Spinal cord (tissue), 10 donors: ENCODE data around the gene SCN3A. TPM values are rescaled to one million over a fixed set of nuclear protein-coding genes. Genes with fewer than 3 reads are reported as not detected.

Experiments
- DNase-seq, 6 donors: peaks; one replicate each; pipeline versions ENCODE4 v3.0.0 to v3.0.0-alpha.2; 2013 to 2015; ENCODE audit warnings: low spot score in 6 of 6, low read depth in 4 of 6
- H3K27ac ChIP-seq: one replicate; pipeline ENCODE4 v1.5.1; 2013; ENCODE audit warnings: low read depth, low read length, control low read depth
- H3K27me3 ChIP-seq: one replicate; pipeline ENCODE4 v1.6.1; 2013; ENCODE audit warnings: low read length; ENCODE audit not compliant: control insufficient read depth, insufficient read depth
- H3K36me3 ChIP-seq: one replicate; pipeline ENCODE4 v1.6.1; 2013; ENCODE audit warnings: low read length; ENCODE audit not compliant: control insufficient read depth, insufficient read depth
- H3K4me1 ChIP-seq: one replicate; pipeline ENCODE4 v1.6.1; 2013; ENCODE audit warnings: low read length; ENCODE audit not compliant: control insufficient read depth, insufficient read depth
- H3K4me3 ChIP-seq: one replicate; pipeline ENCODE4 v1.5.1; 2013; ENCODE audit warnings: low read depth, low read length, control low read depth
- H3K9me3 ChIP-seq: one replicate; pipeline ENCODE4 v1.6.1; 2013; ENCODE audit warnings: low read length; ENCODE audit not compliant: control insufficient read depth, insufficient read depth
- WGBS: methylation state at CpG from one replicate; pipeline ENCODE4 v1.1.5; 2013; ENCODE audit warnings: missing lambda C conversion rate; ENCODE audit not compliant: insufficient coverage; 5-methylcytosine and 5-hydroxymethylcytosine counted together
- long read RNA-seq, 4 donors: transcript quantifications; one replicate each; lab custom pipeline, GENCODE V29; 2026
- polyA plus RNA-seq, 2 donors: library from polyadenylated mRNA; unstranded; fragments of 120-200 nt; gene quantifications; one replicate each; pipeline ENCODE4 v1.2.1, GENCODE V29; 2013; ENCODE audit not compliant: insufficient read length in 2 of 2
- total RNA-seq, 2 donors: library from RNA; depleted of rRNA in 1 of 2; stranded (reverse); fragments of 120-200 nt in 1 of 2; fragments of >200 nt in 1 of 2; gene quantifications; one replicate each; pipeline versions ENCODE4 v1.2.3 to v1.2.4, GENCODE V29; 2013 to 2014
- donor health status: healthy.

Gene SCN3A
- total RNA-seq (10 to 100 TPM; 25.4 to 91.1 TPM), polyA plus RNA-seq (10 to 100 TPM; 34.9 to 54.6 TPM)
- long read RNA-seq, donor 1, partial matches to known transcripts: 106 of 108 reads
- long read RNA-seq, donor 1, other reads (novel, unspliced or antisense): 0 of 108 reads
- long read RNA-seq, donor 2, partial matches to known transcripts: 33 of 34 reads
- long read RNA-seq, donor 2, other reads (novel, unspliced or antisense): 0 of 34 reads
- long read RNA-seq, donor 3, partial matches to known transcripts: 78 of 78 reads
- long read RNA-seq, donor 3, other reads (novel, unspliced or antisense): 0 of 78 reads
- long read RNA-seq, donor 4: 0 reads

- no peaks in the 10 kb centered on the region for H3K4me1 ChIP-seq
- H3K27ac ChIP-seq: no peak within 1 kb of the TSS
- WGBS: no CpG with 5 or more reads among the region's 8 CpGs
- H3K9me3 ChIP-seq: no peaks in the 10 kb centered on the region
- peak; percentile 61 to 96 (median 70) for DNase-seq
- peak within 1 kb of the TSS; percentile 45 for H3K4me3 ChIP-seq
- H3K27me3 ChIP-seq: no peaks in the 10 kb centered on the region
- H3K36me3 ChIP-seq: no peaks in the 10 kb centered on the region
These were observed at the start of gene SCN3A for GRCh38 chr2:165203689-165204559. SCN3A (minus strand) TSS chr2:165204050; CDS start chr2:165176394, 27,656 bp downstream.

GRCh38 chr2:165253178-165253577 lies 49.3 kb upstream of the SCN3A start:
- no peak overlapping the region for H3K27ac ChIP-seq
- DNase-seq: no peak

GRCh38 chr2:165251366-165251765 lies 47.5 kb upstream of the SCN3A start:
- no peak for DNase-seq
- WGBS: 100% methylated on average over 3 of the region's 4 CpGs
- Histone ChIP-seq H3K27ac (no peak overlapping the region), H3K4me1 (no peaks in the 10 kb centered on the region), H3K27me3 (no peaks in the 10 kb centered on the region), H3K9me3 (no peaks in the 10 kb centered on the region), H3K36me3 (no peaks in the 10 kb centered on the region), H3K4me3 (no peak overlapping the region)

More at GRCh38 chr2:165253178-165253577, 49.3 kb upstream of the SCN3A start:
- Histone ChIP-seq H3K4me1 (no peaks in the 10 kb centered on the region), H3K9me3 (no peaks in the 10 kb centered on the region), H3K36me3 (no peaks in the 10 kb centered on the region), H3K27me3 (no peaks in the 10 kb centered on the region), H3K4me3 (no peak overlapping the region)

- Histone ChIP-seq H3K36me3 (no peaks in the 10 kb centered on the region), H3K4me3 (no peak overlapping the region), H3K27me3 (no peaks in the 10 kb centered on the region), H3K4me1 (no peaks in the 10 kb centered on the region), H3K9me3 (no peaks in the 10 kb centered on the region), H3K27ac (no peak overlapping the region)
- WGBS: 62% methylated on average over 2 of the region's 2 CpGs
- no peak for DNase-seq
These were observed 44.4 kb upstream of the SCN3A start for GRCh38 chr2:165248238-165248637.

GRCh38 chr2:165245081-165245793 lies 41.4 kb upstream of the SCN3A start:
- no peaks in the 10 kb centered on the region for H3K36me3 ChIP-seq
- DNase-seq: no peak
- no peaks in the 10 kb centered on the region for H3K27me3 ChIP-seq
- no CpG with 5 or more reads among the region's 5 CpGs for WGBS
- H3K9me3 ChIP-seq: no peaks in the 10 kb centered on the region
- H3K27ac ChIP-seq: no peak overlapping the region
- no peaks in the 10 kb centered on the region for H3K4me1 ChIP-seq
- H3K4me3 ChIP-seq: no peak overlapping the region

- WGBS: no CpG with 5 or more reads among the region's 2 CpGs
- no peaks in the 10 kb centered on the region for H3K27me3 ChIP-seq
- H3K9me3 ChIP-seq: no peaks in the 10 kb centered on the region
- H3K4me1 ChIP-seq: no peaks in the 10 kb centered on the region
- DNase-seq: peak in 3 of 6 donors; percentile 8 to 69 (median 10)
- no peaks in the 10 kb centered on the region for H3K36me3 ChIP-seq
- no peak overlapping the region for H3K27ac ChIP-seq
- H3K4me3 ChIP-seq: peak overlapping the region; percentile 42
These were observed 37.1 kb upstream of the SCN3A start for GRCh38 chr2:165240916-165241315.

GRCh38 chr2:165239856-165240515 lies 36.1 kb upstream of the SCN3A start:
- peak overlapping the region; percentile 42 for H3K4me3 ChIP-seq
- H3K9me3 ChIP-seq: no peaks in the 10 kb centered on the region
- H3K4me1 ChIP-seq: no peaks in the 10 kb centered on the region
- peak in 4 of 6 donors; percentile 31 to 84 (median 42) for DNase-seq
- H3K27ac ChIP-seq: no peak overlapping the region
- no peaks in the 10 kb centered on the region for H3K36me3 ChIP-seq
- H3K27me3 ChIP-seq: no peaks in the 10 kb centered on the region
- 60% methylated on average over 1 of the region's 4 CpGs for WGBS

- Histone ChIP-seq H3K4me1 (no peaks in the 10 kb centered on the region), H3K4me3 (peak within 1 kb of the TSS; percentile 42), H3K36me3 (no peaks in the 10 kb centered on the region), H3K27ac (no peak within 1 kb of the TSS), H3K27me3 (no peaks in the 10 kb centered on the region), H3K9me3 (no peaks in the 10 kb centered on the region)
- peak; percentile 56 to 95 (median 70) for DNase-seq
- WGBS: no CpG with 5 or more reads among the region's 3 CpGs
These were observed 35.4 kb upstream of the SCN3A start, which contains the start of gene SCN2A for GRCh38 chr2:165239230-165239629. SCN2A (plus strand) TSS chr2:165239414; CDS start chr2:165295824, 56,410 bp downstream.

GRCh38 chr2:165238295-165238694 lies 34.4 kb upstream of the SCN3A start:
- DNase-seq: peak in 1 of 6 donors; percentile 39
- no peak overlapping the region for H3K27ac ChIP-seq
- no peaks in the 10 kb centered on the region for H3K36me3 ChIP-seq
- no CpG with 5 or more reads among the region's 3 CpGs for WGBS
- no peaks in the 10 kb centered on the region for H3K9me3 ChIP-seq
- no peaks in the 10 kb centered on the region for H3K27me3 ChIP-seq
- no peaks in the 10 kb centered on the region for H3K4me1 ChIP-seq
- no peak overlapping the region for H3K4me3 ChIP-seq
